AML-193 (cell line): ENCODE results near the gene MX2.
"Not testable (repeated sequence)": the region's sequence is repeated elsewhere in the genome, so short reads cannot be mapped to it uniquely, and the experiment has no call there.

Experiments
- DNase-seq, 2 experiments: peaks; one replicate each; lab custom pipeline; 2025; lab: John Stamatoyannopoulos, UW

Gene MX2, protein sequence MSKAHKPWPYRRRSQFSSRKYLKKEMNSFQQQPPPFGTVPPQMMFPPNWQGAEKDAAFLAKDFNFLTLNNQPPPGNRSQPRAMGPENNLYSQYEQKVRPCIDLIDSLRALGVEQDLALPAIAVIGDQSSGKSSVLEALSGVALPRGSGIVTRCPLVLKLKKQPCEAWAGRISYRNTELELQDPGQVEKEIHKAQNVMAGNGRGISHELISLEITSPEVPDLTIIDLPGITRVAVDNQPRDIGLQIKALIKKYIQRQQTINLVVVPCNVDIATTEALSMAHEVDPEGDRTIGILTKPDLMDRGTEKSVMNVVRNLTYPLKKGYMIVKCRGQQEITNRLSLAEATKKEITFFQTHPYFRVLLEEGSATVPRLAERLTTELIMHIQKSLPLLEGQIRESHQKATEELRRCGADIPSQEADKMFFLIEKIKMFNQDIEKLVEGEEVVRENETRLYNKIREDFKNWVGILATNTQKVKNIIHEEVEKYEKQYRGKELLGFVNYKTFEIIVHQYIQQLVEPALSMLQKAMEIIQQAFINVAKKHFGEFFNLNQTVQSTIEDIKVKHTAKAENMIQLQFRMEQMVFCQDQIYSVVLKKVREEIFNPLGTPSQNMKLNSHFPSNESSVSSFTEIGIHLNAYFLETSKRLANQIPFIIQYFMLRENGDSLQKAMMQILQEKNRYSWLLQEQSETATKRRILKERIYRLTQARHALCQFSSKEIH

DNA sequence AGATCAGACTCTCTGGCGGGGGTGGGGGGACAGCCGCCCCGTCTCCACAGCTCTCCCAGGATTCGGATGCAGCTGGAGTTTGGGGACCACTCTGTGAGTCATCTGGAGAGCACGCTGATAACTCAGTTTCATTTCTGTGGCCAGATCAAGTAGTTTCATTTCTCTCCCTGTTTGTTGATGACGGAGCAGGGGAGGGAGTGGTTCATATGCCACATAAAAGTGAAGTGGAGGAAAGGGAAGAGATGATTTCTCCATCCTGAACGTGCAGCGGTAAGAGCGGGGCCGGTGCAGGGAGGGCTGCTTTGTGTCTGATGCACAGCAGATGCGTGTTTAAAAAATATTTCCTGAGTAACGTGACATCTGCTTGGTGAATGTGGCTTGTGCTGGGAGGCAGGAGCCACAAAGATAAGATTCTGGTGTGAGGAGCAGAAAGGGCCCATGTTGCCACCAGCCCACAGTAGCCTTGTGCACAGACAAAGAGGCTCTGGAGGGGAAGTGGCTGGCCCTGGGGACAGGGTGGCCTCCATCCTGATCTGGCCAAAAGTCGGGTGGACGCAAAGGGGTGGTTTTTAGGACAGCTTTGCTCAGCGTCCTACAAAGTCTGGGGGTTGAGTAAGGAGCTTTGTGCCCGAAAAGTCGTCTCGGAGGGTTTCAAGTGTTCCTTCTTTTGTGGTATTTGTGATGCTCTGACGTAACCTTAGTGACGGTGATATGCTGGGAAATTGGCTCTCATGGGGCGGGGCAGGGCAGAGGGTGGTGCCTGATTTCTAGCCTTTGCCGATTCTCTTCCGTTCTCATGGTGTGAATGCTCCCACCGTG, at the start of gene MX2:
Gene MX2, plus strand, starts transcription at position 242 of the 819 bp plus-strand sequence. CDS start 14,880 bp downstream, outside the sequence.
- DNase-seq = peak; percentile 66 to 71

DNA sequence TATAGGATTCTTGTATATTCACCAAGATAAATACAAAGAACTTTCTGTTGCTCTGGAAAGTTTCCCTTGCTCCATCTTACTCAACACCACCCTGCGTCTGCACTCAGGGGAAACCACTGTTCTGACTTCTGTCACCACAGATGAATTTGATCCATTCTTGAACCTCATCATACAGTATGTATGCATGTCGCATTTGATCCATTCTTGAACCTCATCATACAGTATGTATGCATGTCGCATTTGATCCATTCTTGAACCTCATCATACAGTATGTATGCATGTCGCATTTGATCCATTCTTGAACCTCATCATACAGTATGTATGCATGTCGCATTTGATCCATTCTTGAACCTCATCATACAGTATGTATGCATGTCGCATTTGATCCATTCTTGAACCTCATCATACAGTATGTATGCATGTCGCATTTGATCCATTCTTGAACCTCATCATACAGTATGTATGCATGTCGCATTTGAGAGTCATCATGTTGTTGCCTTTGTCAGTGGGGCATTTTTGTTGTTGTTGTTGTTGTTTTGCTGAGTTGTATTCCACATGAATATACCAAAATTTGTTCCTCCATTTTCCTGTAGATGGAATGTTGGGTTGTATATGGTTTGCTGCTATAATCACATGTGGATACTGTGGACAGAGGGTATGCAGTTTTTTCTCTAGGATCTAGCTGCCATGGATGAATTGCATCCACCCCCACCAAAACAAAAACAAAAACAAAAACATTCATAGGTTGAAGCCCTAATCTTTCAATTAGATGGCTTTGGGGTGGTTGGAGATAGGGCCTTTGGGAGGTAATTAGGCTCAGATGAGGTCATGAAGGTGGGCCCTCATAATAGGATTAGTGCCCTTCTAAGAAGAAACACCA, 48.3 kb upstream of the MX2 start:
- DNase-seq = not testable (repeated sequence)

DNA sequence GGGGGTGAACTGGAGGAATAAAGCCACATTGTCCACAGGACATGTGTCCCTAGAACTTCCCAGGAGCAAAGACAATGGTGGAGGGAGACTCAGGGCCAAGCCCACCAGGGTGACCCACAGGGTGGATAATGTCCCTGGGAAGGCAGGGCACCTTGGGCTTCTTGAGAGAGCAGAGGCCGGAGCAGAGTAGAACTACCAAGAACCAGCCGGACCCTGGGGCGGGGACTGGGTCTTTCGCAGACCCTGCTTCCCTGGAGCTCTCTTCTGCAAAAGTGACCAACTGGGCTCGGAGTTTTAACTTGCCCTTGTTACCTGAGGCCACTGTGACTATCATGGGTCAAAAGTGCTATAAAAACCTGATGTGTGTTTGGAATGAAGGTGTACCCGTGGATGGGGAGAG, 46.1 kb upstream of the MX2 start:
- DNase-seq = no peak

DNA sequence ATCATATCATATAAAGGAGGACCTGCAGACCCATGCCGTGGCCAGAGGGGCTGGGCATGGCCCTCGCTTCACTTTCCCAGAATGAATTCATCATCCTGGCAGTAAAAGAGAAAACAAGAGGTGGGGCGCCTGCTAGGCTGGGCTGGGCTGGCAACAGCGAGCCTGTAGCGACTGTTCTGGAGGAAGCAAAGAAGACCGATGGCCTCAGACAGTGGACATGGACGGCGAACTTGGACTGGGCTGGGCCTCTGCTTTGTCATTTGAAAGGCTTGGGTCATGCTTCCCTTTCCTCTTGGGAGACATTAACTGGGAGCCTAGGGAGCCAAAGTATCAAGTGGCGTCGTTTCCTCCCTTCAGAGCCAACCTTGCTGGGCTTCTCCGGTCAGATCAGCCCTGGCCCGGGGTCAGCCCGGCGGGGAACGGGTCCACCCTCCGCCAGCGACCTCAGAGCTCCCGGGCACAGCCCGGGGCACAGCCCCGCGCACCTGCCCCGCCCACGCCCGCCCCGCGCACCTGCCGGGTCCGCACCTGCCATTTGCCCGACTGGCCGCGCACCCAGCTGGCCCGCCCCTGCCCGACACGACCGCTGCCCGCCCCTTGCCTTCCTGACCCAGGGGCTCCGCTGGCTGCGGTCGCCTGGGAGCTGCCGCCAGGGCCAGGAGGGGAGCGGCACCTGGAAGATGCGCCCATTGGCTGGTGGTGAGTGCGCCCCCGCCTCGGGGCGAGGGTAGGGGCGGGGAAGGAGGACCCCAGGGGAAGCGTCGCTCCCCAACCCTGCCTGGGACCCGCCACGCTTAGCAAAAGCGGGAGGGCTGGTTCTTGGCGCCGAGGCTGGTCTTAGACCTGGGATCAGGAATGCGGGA, 45.4 kb upstream of the MX2 start, which contains the start of gene FAM3B:
Gene FAM3B, plus strand, starts transcription at position 602 of the 863 bp plus-strand sequence. Its CDS starts 79 bp downstream, at position 681.
- no peak for DNase-seq

DNA sequence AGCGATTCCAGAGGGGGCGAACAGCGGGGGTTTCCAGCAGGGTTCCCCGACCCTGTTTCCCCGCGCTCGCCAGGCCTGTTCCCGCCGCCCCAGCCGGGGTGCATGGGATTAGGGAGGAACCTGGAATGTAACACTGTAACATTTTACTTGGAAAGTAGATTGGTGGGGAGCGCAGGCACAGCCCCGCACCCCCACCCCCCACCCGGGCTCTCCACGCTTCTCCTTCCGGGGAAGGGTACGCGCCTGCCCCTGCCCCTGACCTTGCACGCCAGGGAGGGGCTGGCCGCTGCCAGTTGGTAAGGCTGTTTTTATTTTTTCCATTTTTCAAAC, 44.8 kb upstream of the MX2 start:
- no peak for DNase-seq

DNA sequence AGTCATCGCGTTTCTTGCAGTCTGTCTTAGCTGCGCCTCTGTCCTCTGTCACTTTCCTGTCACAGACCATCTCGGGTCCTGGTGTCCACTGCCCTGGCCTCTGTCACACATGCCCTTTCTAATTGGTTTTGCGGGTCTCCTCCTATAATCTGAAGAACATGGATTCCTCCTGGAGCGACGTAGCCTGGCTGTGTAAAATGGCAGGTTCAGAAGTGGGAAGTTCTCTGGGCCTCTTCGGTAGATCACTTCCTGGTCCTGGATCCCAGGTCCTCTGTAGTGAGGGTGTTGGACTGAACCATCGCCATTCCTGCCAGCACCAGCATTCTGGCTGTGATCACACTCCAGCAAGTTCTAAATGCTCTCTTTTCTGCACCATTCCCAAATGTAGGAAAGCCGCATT, 44.4 kb upstream of the MX2 start:
- no peak for DNase-seq

DNA sequence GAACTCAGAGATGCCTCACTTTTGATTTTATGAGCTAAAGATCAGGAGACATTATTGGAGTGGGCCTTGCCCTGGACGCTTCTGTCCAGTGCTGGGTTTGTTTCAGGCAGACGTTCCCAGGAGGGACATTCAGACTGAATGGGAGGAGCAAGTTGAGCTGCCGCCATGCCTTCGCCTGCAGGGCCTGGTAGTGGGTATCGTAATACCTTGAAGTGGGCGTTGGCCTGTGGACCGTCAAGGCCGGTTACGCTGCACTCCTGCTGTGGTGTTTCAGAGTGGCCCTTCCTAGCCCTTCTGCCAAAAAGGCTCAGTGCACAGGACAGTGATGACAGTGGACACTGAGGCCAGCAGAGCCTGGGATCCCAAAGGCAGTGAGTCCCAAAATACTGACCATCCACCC, 43.6 kb upstream of the MX2 start:
- DNase-seq = no peak

DNA sequence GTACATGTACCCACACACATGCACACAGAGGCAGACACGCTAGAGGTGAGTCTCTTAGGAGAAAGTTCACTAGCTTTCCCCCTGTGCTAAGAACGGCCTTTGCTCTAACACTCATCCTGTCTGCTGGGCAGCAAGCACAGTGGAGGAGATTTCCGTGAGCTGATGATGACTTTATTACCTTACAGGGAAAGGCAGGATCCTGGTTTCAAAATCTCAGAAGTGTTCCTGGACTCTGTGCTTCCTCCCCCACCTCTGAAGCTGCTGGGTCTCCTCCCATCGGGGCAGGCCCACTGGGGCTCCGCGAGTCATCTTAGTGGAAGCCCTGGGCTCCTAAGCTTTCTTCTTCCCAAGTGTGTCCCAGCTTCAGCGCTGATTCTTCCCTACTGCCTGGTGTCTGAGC, 42.6 kb upstream of the MX2 start:
- no peak for DNase-seq

DNA sequence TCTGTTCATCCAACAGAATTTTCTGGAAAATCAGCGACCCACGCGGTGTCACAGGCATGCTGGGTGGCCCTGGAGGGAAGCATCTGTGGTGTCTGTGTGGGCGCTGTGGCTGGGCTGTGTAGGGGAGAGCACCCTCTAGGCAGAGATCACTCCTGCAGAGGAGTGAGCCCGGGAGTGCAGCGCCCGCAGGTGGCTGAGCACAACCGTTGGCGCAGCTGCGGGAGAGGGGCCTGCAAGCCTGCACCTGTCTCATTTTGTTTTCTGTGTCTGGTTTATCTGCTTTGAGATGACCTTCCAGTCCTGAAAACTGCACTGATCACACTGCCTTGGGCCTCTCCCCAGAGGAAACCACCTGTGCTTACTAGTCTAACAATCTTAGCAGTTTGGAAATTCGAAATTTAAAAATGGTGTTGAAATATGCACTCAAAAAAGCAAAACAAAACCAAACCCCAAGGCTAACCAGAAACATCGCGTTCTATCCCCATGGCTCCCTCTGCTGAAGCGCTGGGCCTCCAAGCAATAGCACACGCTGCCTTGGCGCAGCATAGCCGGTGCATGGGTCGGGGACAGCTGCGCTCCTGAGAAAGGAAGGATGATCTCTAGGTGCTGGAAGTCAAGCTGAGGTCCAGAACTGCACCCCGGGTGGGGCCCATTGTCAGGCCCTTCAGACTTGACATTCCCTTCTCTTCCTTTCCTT, 40.5 kb upstream of the MX2 start:
- no peak for DNase-seq

DNA sequence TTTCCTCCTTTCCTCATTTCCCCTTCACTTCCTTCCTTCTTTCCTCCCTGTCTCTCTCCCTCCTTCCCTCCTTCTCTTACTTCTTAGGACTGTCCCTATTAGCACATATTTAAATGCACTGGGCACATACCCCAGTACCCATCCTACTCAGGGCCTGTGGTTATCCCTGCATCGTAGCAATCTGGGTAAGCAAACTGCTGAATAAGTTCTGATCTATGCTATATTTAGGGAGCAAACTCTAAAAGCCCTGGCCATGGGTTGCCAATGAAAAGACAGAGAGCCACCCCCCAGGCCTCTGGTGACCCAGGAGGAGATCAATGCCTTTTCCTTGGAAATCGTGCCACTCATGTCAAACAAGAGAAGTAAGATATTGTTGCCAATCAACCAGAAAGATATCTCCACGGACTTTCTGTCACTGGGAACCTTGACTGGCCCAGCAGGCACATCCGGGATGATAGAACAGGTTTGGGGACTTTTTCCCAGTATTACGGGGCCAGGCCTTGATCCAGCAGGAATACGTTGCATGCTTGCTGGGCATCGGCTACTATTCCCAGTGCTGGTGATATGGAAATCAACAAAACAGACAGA, 39.8 kb upstream of the MX2 start:
- no peak for DNase-seq

DNA sequence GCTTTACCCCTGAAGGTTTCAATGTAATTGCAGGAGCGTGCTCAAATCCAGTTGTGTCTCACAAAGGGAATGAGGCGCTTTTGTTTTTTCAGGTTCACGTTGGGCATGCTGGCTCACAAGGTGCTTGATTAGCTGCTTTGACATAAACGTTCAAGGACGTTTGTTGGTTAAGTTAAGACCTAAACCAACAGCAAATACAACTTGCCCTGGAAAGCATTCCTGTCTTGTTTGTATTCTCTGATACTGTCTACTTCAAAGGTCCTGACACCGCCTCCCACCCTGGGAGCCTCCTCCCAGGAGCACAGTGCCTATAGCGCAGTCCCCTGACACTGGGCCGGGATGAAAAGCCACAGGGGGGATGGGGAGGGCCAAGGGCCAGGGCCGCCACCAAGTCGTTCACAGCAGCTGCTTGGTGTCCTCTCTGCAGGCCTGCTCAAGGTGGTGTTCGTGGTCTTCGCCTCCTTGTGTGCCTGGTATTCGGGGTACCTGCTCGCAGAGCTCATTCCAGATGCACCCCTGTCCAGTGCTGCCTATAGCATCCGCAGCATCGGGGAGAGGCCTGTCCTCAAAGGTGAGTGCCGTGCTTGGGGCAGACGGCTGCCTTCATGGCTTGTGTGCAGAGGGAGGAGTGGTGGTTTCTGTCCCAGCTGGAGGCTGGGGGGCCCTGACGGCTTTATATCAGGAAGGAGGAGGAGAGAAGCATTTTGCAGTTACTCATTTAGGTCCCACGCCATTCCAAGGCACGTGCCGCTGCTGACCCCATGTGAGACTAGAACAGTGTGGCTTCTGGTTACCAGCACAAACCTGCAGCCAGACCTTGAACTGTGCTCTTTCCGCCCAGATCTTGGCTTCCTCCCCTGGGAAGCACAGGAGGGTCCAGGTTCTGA, 39.1 kb upstream of the MX2 start:
- no peak for DNase-seq

DNA sequence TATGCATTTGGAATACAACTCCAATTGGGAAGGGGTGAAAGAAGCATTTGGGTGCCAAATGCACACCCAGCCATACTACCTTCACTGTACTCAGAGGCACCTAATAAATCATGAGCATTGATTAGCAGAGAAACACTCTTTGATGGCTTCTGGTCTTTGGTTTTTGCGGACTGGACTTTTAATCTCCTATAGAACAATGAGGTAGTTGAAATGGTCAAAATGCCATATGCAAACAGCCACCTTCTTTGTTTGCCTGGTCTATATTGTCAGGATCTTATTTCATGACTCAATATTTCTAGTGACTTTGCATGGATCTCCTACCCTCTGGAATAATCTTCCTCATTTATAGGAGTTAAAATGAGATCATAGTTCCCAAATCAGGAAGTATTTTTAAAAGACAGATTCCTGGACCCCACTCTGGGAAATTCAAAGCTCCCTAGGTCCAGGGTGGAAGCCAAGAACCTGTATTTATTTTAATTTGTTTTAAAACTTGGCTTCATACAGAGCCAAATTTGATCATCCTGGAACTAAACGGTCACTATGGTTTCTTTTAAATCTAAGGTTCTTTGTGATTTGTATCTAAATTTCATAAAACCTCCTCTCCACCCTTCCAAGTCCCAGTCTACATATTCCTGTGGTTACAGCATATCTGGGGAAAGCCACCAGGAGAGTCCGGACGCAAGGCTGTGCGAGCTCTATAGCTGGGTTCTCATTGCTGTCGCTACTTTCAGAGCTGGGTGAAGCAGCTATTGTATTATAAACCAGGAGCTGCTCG, 36.5 kb upstream of the MX2 start:
- no peak for DNase-seq

DNA sequence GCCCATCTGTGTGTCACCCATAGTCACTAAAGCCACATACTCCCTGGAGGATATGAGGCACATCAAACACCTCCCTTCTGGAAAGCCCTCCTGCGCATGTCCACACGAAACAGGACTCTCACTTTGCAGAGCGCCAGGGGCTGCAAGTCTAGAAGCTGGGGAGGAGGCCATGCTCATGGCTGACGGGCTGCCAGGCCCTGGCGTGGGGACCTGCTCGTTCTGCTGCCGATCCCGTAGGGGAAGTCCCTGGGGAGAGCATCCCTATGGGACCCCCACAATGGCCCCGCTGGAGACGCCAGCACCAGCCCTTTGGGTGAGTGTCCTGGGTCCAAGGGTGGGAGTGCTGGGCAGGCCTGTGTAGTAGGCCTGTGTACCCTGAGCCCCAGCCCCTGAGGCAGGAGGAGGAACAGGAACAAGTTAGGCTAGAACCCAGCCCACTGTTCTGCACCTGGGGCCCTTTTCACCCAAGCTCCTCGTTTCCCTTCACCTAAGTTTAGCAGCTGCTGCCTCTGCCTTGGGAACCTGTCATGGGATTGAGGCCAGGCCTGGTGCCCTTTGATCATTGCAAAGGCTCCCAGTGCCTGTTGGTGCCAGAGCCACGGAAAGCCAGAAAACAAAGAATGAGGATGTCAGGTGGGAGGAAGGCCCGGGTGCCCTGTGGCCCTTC, 35.3 kb upstream of the MX2 start:
- no peak for DNase-seq

DNA sequence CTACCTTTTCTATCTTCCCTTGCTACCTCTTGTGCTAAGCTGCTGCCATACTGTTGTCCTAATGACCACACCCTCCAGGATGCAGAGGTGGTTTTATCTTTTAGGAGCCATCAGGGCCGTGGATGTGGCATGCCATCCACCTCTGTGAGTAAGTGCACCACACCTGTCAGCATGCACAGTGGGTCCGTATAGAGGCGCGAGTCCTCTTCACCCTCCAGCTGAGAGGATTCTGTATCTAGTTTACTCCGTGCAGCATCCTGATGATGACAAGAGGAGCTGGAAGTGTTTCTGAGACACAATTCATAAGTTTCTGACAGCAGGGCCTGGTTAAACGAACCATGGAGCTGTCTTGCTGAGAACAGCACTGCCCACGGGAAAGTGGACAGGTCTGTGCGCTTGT, 34.1 kb upstream of the MX2 start:
- no peak for DNase-seq

DNA sequence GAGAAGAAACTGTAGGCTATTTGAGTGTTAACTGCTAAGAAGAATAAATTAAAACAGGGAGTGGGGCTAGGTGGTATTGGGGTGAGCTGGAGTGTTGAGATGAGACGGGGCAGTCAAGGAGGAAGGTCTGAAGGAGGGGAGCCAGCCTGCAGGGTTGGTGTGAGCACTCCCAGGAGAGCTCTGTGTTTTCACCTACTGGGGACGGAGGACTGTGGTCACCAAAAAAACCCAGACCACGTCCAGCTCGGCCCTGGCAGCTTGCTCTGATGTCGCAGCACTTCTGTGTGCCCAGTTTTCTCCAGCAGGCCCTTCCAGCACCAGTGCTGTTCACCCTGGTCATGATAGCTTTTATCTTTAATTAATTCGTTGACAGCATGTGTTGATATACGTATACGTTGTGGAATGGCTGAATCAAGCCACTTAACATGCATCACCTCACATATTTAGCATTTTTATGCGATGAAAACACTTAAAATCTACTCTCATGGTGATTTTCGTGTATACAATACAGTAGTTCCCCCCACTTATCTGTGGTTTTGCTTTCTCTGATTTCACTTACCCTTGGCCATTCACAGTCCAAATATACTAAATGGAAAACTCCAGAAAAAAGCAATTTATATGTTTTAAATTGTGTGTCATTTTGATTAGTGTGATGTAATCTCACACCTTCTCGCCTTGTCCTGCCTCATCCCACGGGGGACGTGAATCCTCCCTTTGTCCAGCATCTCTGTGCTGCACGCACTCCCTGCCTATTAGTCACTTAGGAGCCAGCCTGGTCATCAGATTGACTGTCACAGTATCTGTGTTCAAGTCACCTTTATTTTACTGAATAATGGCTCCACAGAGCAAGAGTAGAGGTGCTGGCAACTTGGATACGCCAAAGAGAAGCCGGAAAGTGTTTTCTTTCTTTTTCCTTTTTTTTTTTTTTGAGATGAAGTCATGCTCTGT, 32.9 kb upstream of the MX2 start:
- DNase-seq = no peak

DNA sequence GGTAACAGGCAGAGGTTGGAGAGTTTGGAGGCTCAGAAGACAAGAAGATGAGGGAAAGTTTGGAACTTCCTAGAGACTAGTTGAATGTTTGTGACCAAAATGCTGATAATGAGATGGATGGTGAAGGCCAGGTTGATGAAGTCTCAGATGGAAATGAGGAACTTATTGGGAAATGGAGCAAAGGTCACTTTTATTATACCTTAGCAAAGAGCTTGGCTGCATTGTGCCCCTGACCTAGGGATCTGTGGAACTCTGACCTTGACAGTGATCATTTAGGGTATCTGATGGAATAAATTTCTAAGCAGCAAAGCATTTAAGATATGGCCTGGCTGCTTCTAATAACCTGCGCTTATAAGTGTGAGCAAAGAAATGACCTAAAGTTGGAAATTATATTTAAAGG, 28.1 kb upstream of the MX2 start:
- DNase-seq = no peak
